IMR-90 (cell line): ENCODE results near the gene SLF2. TPM values are rescaled to one million over a fixed set of nuclear protein-coding genes. Genes with fewer than 3 reads are reported as not detected.
A peak's percentile ranks its signal among the peaks of the same experiment; 100 is the strongest.

Experiments
- ATAC-seq: fragments of 200-7000 bp; cut with Tn5 transposase; 2 replicates; pipeline ENCODE4 v1.9.1; 2020; ENCODE audit warnings: low read depth, mild to moderate bottlenecking, moderate library complexity
- BruUV-seq: library from RNA; stranded (reverse); fragments of 400-500 nt; replicated peaks from 2 replicates; lab custom pipeline; 2021; lab: Mats Ljungman, UMichigan
- CTCF ChIA-PET: fragments of 300-600 bp; formaldehyde crosslinking; extraction: SDS; loops from one replicate; lab custom pipeline; 2021; ENCODE audit warnings: antibody characterized with exemption; lab: Yijun Ruan, JAX
- POLR2A ChIA-PET: fragments of 300-600 bp; sonication (Branson Sonifier 250); formaldehyde crosslinking; loops from one replicate; lab custom pipeline; 2022; ENCODE audit warnings: antibody characterized with exemption; ENCODE audit not compliant: unreplicated experiment; lab: Charles Lee
- DNase-seq: peaks from one replicate; pipeline ENCODE4 v3.0.0; 2013
- H2AFZ ChIP-seq: replicated peaks from 2 replicates; pipeline ENCODE3; 2013; ENCODE audit warnings: low read length, mild to moderate bottlenecking; ENCODE audit not compliant: poor library complexity
- H2AK5ac ChIP-seq: 2 replicates; pipeline ENCODE4 v1.6.1; 2013; ENCODE audit warnings: low read depth, low read length, inconsistent platforms
- H2AK9ac ChIP-seq: replicated peaks from 2 replicates; pipeline ENCODE3; 2013; ENCODE audit warnings: mild to moderate bottlenecking, low read depth, low read length, moderate library complexity; ENCODE audit not compliant: poor library complexity
- H2BK120ac ChIP-seq: 2 replicates; pipeline ENCODE4 v1.6.1; 2013; ENCODE audit warnings: low read depth, low read length, inconsistent platforms
- H2BK15ac ChIP-seq: 3 replicates; pipeline ENCODE4 v1.6.1; 2013; ENCODE audit warnings: low read depth, low read length, inconsistent platforms
- H2BK20ac ChIP-seq: 2 replicates; pipeline ENCODE4 v1.6.1; 2013; ENCODE audit warnings: low read depth, mild to moderate bottlenecking, inconsistent platforms, low read length, moderate library complexity
- H2BK5ac ChIP-seq: 2 replicates; pipeline ENCODE4 v1.6.1; 2013; ENCODE audit warnings: mild to moderate bottlenecking, low read depth, low read length, inconsistent platforms; ENCODE audit not compliant: poor library complexity, severe bottlenecking
- H3K14ac ChIP-seq: replicated peaks from 2 replicates; pipeline ENCODE4 v1.6.1; 2013; ENCODE audit warnings: low read depth, low read length, inconsistent platforms
- H3K18ac ChIP-seq: 2 replicates; pipeline ENCODE4 v1.6.1; 2013; ENCODE audit warnings: low read depth, low read length, control low read depth
- H3K23ac ChIP-seq: 2 replicates; pipeline ENCODE4 v1.6.1; 2013; ENCODE audit warnings: low read depth, low read length, inconsistent platforms
- H3K27ac ChIP-seq: 2 replicates; pipeline ENCODE4 v1.5.1; 2013; ENCODE audit warnings: mild to moderate bottlenecking, control low read depth, low read length; ENCODE audit not compliant: insufficient read depth
- H3K27me3 ChIP-seq: 2 replicates; pipeline ENCODE4 v1.6.1; 2013; ENCODE audit warnings: low read length; ENCODE audit not compliant: control insufficient read depth, insufficient read depth
- H3K36me3 ChIP-seq: 2 replicates; pipeline ENCODE4 v1.6.1; 2013; ENCODE audit warnings: low read length, mixed read lengths; ENCODE audit not compliant: control insufficient read depth, insufficient read depth
- H3K4ac ChIP-seq: 2 replicates; pipeline ENCODE4 v1.6.1; 2013; ENCODE audit warnings: low read depth, low read length, inconsistent platforms
- H3K4me1 ChIP-seq: 2 replicates; pipeline ENCODE4 v1.6.1; 2013; ENCODE audit warnings: low read length, mixed read lengths; ENCODE audit not compliant: control insufficient read depth, insufficient read depth
- H3K4me2 ChIP-seq: 2 replicates; pipeline ENCODE4 v1.6.1; 2013; ENCODE audit warnings: low read depth, mild to moderate bottlenecking, control low read depth, low read length, moderate library complexity
- H3K4me3 ChIP-seq: 2 replicates; pipeline ENCODE4 v1.5.1; 2013; ENCODE audit warnings: low read depth, mild to moderate bottlenecking, control low read depth, low read length, moderate library complexity; ENCODE audit not compliant: insufficient read depth
- H3K56ac ChIP-seq: 2 replicates; pipeline ENCODE4 v1.6.1; 2013; ENCODE audit warnings: low read length, inconsistent platforms; ENCODE audit not compliant: insufficient read depth; ENCODE audit errors: extremely low read depth
- H3K79me1 ChIP-seq, 2 experiments: 2 replicates each; pipeline ENCODE4 v1.6.1; 2013; ENCODE audit warnings: low read length in 2 of 2, inconsistent platforms in 1 of 2, low read depth in 1 of 2
- H3K9ac ChIP-seq: 2 replicates; pipeline ENCODE4 v1.6.1; 2013; ENCODE audit warnings: low read depth, low read length, control low read depth
- H3K9me1 ChIP-seq: 2 replicates; pipeline ENCODE4 v1.6.1; 2013; ENCODE audit warnings: low read length, inconsistent platforms; ENCODE audit not compliant: insufficient read depth
- H3K9me3 ChIP-seq: 2 replicates; pipeline ENCODE4 v1.6.1; 2013; ENCODE audit warnings: low read length; ENCODE audit not compliant: control insufficient read depth, insufficient read depth
- H4K20me1 ChIP-seq: 2 replicates; pipeline ENCODE4 v1.6.1; 2013; ENCODE audit warnings: low read length, inconsistent platforms; ENCODE audit not compliant: insufficient read depth
- H4K5ac ChIP-seq: 2 replicates; pipeline ENCODE4 v1.6.1; 2013; ENCODE audit warnings: mild to moderate bottlenecking, low read depth, low read length, control low read depth
- H4K8ac ChIP-seq, 2 experiments: 2 replicates each; pipeline ENCODE4 v1.6.1; 2013; ENCODE audit warnings: low read depth in 2 of 2, low read length in 2 of 2, control low read depth in 1 of 2, inconsistent platforms in 1 of 2
- H4K91ac ChIP-seq: 2 replicates; pipeline ENCODE4 v1.6.1; 2013; ENCODE audit warnings: low read depth, low read length, inconsistent platforms; ENCODE audit not compliant: insufficient read depth
- BHLHE40 ChIP-seq: fragments of 150-350 bp; IDR thresholded peaks from 2 replicates; pipeline ENCODE4 v1.6.1; 2016; ENCODE audit warnings: mild to moderate bottlenecking, low read depth, low read length
- CEBPB ChIP-seq: IDR thresholded peaks from 2 replicates; pipeline ENCODE4 v1.6.1; 2012; ENCODE audit warnings: low read depth, low read length, improper control_type of control experiment
- CHD1 ChIP-seq: IDR thresholded peaks from 2 replicates; pipeline ENCODE4 v1.6.1; 2012; ENCODE audit warnings: low read depth, low read length, improper control_type of control experiment
- CTCF ChIP-seq: conservative IDR thresholded peaks from 2 replicates; pipeline ENCODE4 v1.5.1; 2012; ENCODE audit warnings: mild to moderate bottlenecking, low read depth, low read length, improper control_type of control experiment
- ELK1 ChIP-seq: fragments of 150-350 bp; IDR thresholded peaks from 2 replicates; pipeline ENCODE4 v1.6.1; 2016; ENCODE audit warnings: low read depth, mild to moderate bottlenecking, low read length, moderate library complexity, borderline replicate concordance
- FOS ChIP-seq: fragments of 150-350 bp; IDR thresholded peaks from 2 replicates; pipeline ENCODE4 v1.6.1; 2016; ENCODE audit warnings: low read depth, low read length
- MXI1 ChIP-seq: IDR thresholded peaks from 2 replicates; pipeline ENCODE4 v1.6.1; 2012; ENCODE audit warnings: low read depth, mild to moderate bottlenecking, low read length, moderate library complexity, borderline replicate concordance
- NFE2L2 ChIP-seq: fragments of 150-350 bp; IDR thresholded peaks from 2 replicates; pipeline ENCODE4 v1.6.1; 2016; ENCODE audit warnings: low read depth, mild to moderate bottlenecking, low read length
- POLR2A ChIP-seq: IDR thresholded peaks from 2 replicates; pipeline ENCODE4 v1.6.1; 2012; ENCODE audit warnings: mild to moderate bottlenecking, low read depth, low read length
- RCOR1 ChIP-seq: IDR thresholded peaks from 2 replicates; pipeline ENCODE4 v1.6.1; 2012; ENCODE audit warnings: mild to moderate bottlenecking, low read length, improper control_type of control experiment; ENCODE audit not compliant: insufficient replicate concordance
- RFX5 ChIP-seq: IDR thresholded peaks from 2 replicates; pipeline ENCODE4 v1.8.0; 2012; ENCODE audit warnings: low read depth, mild to moderate bottlenecking, low read length, moderate library complexity
- WGBS, 2 experiments: methylation state at CpG; one replicate each; pipeline versions ENCODE4 v1.1.5 to v1.1.7; 2013; ENCODE audit warnings: missing lambda C conversion rate in 2 of 2; ENCODE audit not compliant: insufficient read length in 1 of 2; ENCODE audit errors: extremely low coverage in 2 of 2; 5-methylcytosine and 5-hydroxymethylcytosine counted together
- dilution Hi-C: fragments of 300-500 bp; cut with HindIII; formaldehyde crosslinking; loops from one replicate; pipeline ENCODE4 v1.14.3; 2018; ENCODE audit warnings: low sequenced_read_pairs; ENCODE audit not compliant: unreplicated experiment
- in situ Hi-C: fragments of 300-500 bp; cut with MboI; formaldehyde crosslinking; loops from 3 replicates; pipeline ENCODE4 v1.14.3; 2019; ENCODE audit warnings: low sequenced_read_pairs, inconsistent platforms, mixed read lengths
- intact Hi-C: fragments of 100-400 bp; cut with micrococcal nuclease; formaldehyde crosslinking; loops from 2 replicates; pipeline ENCODE4 v1.10.0; 2022
- polyA plus RNA-seq, 3 experiments: library from polyadenylated mRNA; depleted of rRNA; stranded (reverse); fragments of >200 nt; gene quantifications; 2 replicates each; pipeline ENCODE4 v1.2.3, GENCODE V29; 2012; ENCODE audit warnings: low replicate concordance in 1 of 3
- total RNA-seq: library from RNA; depleted of rRNA; stranded (reverse); fragments of >200 nt; gene quantifications from 2 replicates; pipeline ENCODE4 v1.2.3, GENCODE V29; 2012

The SLF2 gene
- total and polyA plus RNA-seq, 2 of the 4 experiments (the other 2 are of a cell fraction) = 8.5 to 21.7 TPM

- ChIA-PET CTCF (interaction anchor here (1.3 to 6.8 kb wide), 9 partner anchors 8 to 46 kb away, joined by 4 to 48 read pairs (median 9); partner anchors contain the start of genes LZTS2, PDZD7, SEMA4G and SFXN3), POLR2A (no interaction called here)
- H3K4ac ChIP-seq = peak overlapping the region; percentile 21
- H3K4me1 ChIP-seq = peaks cover 26% of the 10 kb centered on the region
- no peak overlapping the region for H3K56ac ChIP-seq
- H2AFZ ChIP-seq = peak overlapping the region; percentile 17
- ATAC-seq = no peak
- in situ Hi-C loops = no loop called here
- peaks cover 0 to 15% of the 10 kb centered on the region in 2 experiments; a peak in 1 of 4 replicates for H3K79me1 ChIP-seq
- H3K23ac ChIP-seq = 0 out of 2 replicates have a peak overlapping the region, but pooled peaks have one; percentile 6
- H3K9me3 ChIP-seq = no peaks in the 10 kb centered on the region
- 64% methylated on average over 7 of the region's 9 CpGs; no CpG with 5 or more reads in 1 of the 2 experiments for WGBS, 2 experiments
- peak overlapping the region; percentile 0 for H2AK9ac ChIP-seq
- peak overlapping the region; percentile 66; the same call in 1 of the 2 replicates for H2AK5ac ChIP-seq
- H3K9ac ChIP-seq = no peak overlapping the region
- peak overlapping the region; percentile 18; the same call in 1 of the 2 replicates for H4K91ac ChIP-seq
- peak overlapping the region; percentile 1 for H2BK120ac ChIP-seq
- TF ChIP-seq BHLHE40 (no peak), FOS (no peak), ELK1 (no peak), NFE2L2 (no peak), CTCF (no peak; the same call in 1 of the 2 replicates), MXI1 (no peak), CEBPB (no peak), RCOR1 (no peak), RFX5 (no peak), POLR2A (no peak), CHD1 (no peak)
- H3K9me1 ChIP-seq = peaks cover 17% of the 10 kb centered on the region
- H4K20me1 ChIP-seq = peaks cover 4% of the 10 kb centered on the region; the same call in 1 of the 2 replicates
- dilution Hi-C loops = no loop called here
- peak overlapping the region; percentile 4; the same call in 1 of the 3 replicates for H2BK15ac ChIP-seq
- DNase-seq = no peak
- peak overlapping the region; percentile 5; the same call in 1 of the 2 replicates for H2BK20ac ChIP-seq
- intact Hi-C loops = loop anchor here (1.0 to 10.0 kb wide), 3 partner anchors 15 to 449 kb away; no protein-coding TSS in a partner anchor
- H2BK5ac ChIP-seq = peak overlapping the region; percentile 72
- H3K18ac ChIP-seq = no peak overlapping the region; the same call in 1 of the 2 replicates
- no peak overlapping the region for H3K4me3 ChIP-seq
- peak overlapping the region; percentile 22 for H3K27ac ChIP-seq
- BruUV-seq = no TSS peak
- H3K4me2 ChIP-seq = peak overlapping the region; percentile 59
- H4K5ac ChIP-seq = no peak overlapping the region
- no peak overlapping the region for H3K14ac ChIP-seq
- no peaks in the 10 kb centered on the region; the same call in 1 of the 2 replicates for H3K27me3 ChIP-seq
- H4K8ac ChIP-seq = peak overlapping the region in 1 of 2 experiments; percentile 4; a peak in 2 of 4 replicates
- H3K36me3 ChIP-seq = no peaks in the 10 kb centered on the region
These were observed 100.6 kb downstream of the SLF2 start for GRCh38 chr10:101013365-101013825.
